Esophagus muscularis mucosa (tissue), 4 donors: ENCODE data around the gene CPNE1. TPM values are rescaled to one million over a fixed set of nuclear protein-coding genes. Genes with fewer than 3 reads are reported as not detected.

ENCODE experiments used
- DNase-seq: peaks from one replicate; pipeline ENCODE4 v3.0.0-alpha.2; 2017; ENCODE audit errors: extremely low spot score
- H3K27ac ChIP-seq, 4 donors: fragments of 200-600 bp; sonication (generic); replicated peaks in 1 of 4; 1 replicate in 3 of 4; 2 replicates in 1 of 4; pipeline ENCODE4 v1.5.1; 2016 to 2019; ENCODE audit warnings: mild to moderate bottlenecking in 1 of 4
- H3K27me3 ChIP-seq, 4 donors: fragments of 200-600 bp; sonication (generic); one replicate each; pipeline versions ENCODE4 v1.5.1 to v1.6.0; 2016 to 2019
- H3K36me3 ChIP-seq, 4 donors: fragments of 200-600 bp; sonication (generic); one replicate each; pipeline ENCODE4 v1.5.1; 2016 to 2019
- H3K4me1 ChIP-seq, 4 donors: fragments of 200-600 bp; sonication (generic); one replicate each; pipeline ENCODE4 v1.5.1; 2016 to 2019
- H3K4me3 ChIP-seq, 4 donors: fragments of 200-600 bp; sonication (generic); 1 replicate in 2 of 4; 2 replicates in 2 of 4; pipeline ENCODE4 v1.5.1; 2016 to 2019; ENCODE audit warnings: mild to moderate bottlenecking in 4 of 4, moderate library complexity in 1 of 4
- H3K9me3 ChIP-seq, 4 donors: fragments of 200-600 bp; sonication (generic); 1 replicate in 3 of 4; 2 replicates in 1 of 4; pipeline ENCODE4 v1.5.1; 2016 to 2019
- CTCF ChIP-seq, 3 experiments: fragments of 200-600 bp in 2 of 3; fragments of 450-650 bp in 1 of 3; sonication (generic) in 2 of 3; IDR thresholded peaks; one replicate each; pipeline ENCODE4 v1.5.1; 2017 to 2019; ENCODE audit warnings: antibody characterized with exemption in 3 of 3, mild to moderate bottlenecking in 2 of 3, moderate library complexity in 1 of 3
- EP300 ChIP-seq: sonication (generic); formaldehyde crosslinking; IDR thresholded peaks from one replicate; pipeline ENCODE4 v1.6.1; 2017; ENCODE audit warnings: antibody characterized with exemption
- POLR2A ChIP-seq: fragments of 450-650 bp; IDR thresholded peaks from one replicate; pipeline ENCODE4 v1.6.1; 2017; ENCODE audit warnings: antibody characterized with exemption, moderate library complexity, mild to moderate bottlenecking, low read depth
- POLR2AphosphoS5 ChIP-seq, 2 donors: sonication (generic); formaldehyde crosslinking; IDR thresholded peaks; one replicate each; pipeline ENCODE4 v1.6.1; 2017; ENCODE audit warnings: antibody characterized with exemption in 2 of 2
- WGBS: methylation state at CpG from one replicate; pipeline ENCODE4 v1.1.5; 2018; 5-methylcytosine and 5-hydroxymethylcytosine counted together
- intact Hi-C: fragments of 100-400 bp; cut with DNase I; formaldehyde crosslinking; loops from one replicate; pipeline ENCODE4 v1.15.1; 2023
- total RNA-seq, 4 donors: library from RNA; depleted of rRNA; stranded (reverse); fragments of >200 nt; gene quantifications; one replicate each; pipeline versions ENCODE4 v1.1.0 to v1.2.1, GENCODE V29; 2016

Gene CPNE1
- total RNA-seq, 4 donors from 2014 or later, result 23.0 to 148 (median 99.9) TPM

DNA sequence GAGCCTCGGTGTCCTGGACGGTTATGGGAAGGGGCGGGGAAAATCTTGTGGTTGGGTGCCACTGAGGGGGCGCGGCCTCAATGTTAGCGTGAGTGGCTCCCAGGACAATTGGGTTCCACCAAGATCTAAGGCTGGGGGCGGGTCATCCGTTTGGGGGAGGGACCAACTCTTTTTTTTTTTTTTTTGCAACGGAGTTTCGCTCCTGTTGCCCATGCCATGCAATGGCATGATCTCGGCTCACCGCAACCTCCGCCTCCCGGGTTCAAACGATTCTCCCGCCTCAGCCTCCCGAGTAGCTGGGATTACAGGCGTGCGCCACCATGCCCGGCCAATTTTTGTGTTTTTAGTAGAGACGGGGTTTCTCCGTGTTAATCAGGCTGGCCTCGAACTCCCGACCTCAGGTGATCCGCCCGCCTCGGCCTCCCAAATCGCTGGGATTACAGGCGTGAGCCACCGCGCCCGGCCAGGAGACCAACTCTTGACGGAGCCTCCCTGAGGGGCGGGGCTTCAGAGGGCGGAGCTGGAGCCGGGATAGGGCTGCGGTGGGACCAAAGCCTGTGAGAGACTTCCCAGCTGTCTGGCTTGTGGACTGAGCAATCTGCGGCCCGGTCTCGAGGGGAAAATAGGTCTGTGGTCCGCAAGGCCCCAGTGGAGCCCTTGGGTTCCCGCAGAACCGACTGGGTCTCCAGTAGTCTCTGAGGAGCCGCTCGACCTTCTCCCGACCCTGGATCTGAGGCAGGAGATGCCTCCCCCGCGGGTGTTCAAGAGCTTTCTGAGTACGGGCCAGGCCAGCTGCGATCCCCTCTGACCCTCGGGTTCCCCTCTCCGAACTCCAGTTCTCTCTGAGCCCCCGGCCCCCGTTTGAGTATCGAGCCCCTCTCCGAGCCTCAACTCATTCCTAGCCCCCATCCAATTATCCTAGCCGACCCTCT lies 48.0 kb downstream of the CPNE1 start:
- intact Hi-C loops, result loop anchor here (5.0 kb wide), 1 partner anchor 46 kb away; the partner anchor contains the start of genes CPNE1 and RBM12
- WGBS, result 4% methylated on average over 38 of the region's 57 CpGs
- Histone ChIP-seq H3K9me3 (no peaks in the 10 kb centered on the region), H3K27ac (peak overlapping the region; percentile 90 to 98 (median 92)), H3K4me1 (peaks cover 28 to 45% (median 42%) of the 10 kb centered on the region in 4 donors), H3K36me3 (peaks cover 0 to 11% (median 7%) of the 10 kb centered on the region in 4 donors), H3K4me3 (peak overlapping the region; percentile 60 to 75 (median 66)), H3K27me3 (no peaks in the 10 kb centered on the region)
- DNase-seq, result no peak
- no peak for TF ChIP-seq EP300
- TF ChIP-seq POLR2AphosphoS5 (IDR thresholded peaks at IDR 0.05), result peak; percentile 63 to 71
- TF ChIP-seq POLR2A, result peak; percentile 47
- TF ChIP-seq CTCF (IDR thresholded peaks at IDR 0.05), result no peak

DNA sequence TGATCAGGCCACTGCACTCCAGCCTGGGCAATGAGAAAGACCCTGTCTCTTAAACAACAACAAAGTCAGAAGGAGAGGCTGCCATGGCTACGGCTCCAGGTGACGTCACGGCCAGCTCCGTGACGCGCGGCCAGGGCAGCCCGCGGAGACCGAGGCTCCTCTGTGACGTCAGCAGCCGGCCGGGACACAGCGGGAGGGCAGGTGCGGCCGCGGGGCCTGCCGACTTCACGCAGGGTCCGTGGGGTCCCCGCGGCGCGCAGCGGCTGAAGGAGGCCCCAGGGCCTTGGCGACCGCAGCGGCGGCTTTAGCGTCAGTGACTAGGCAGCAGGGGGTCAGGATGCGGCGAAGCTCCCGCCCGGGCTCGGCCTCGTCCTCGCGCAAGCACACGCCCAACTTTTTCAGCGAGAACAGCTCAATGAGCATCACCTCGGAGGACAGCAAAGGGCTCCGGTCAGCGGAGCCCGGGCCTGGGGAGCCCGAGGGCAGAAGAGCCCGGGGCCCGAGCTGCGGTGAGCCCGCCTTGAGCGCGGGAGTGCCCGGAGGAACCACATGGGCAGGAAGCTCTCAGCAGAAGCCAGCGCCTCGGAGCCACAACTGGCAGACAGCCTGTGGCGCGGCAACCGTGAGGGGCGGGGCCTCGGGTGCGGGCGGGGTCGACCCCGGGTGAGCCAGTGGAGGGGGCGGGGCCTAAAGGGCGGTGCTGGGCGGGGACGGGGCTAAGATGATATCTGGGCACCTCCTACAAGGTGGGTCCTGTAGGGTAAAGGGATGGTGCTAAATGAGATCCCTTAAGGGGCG lies 48.8 kb downstream of the CPNE1 start, which contains the start of gene SPAG4:
SPAG4 (plus strand) TSS at position 163 of the 798 bp plus-strand sequence; CDS start at position 338, 175 bp downstream.
- intact Hi-C loops, result loop anchor here (5.0 kb wide), 1 partner anchor 46 kb away; the partner anchor contains the start of genes CPNE1 and RBM12
- peak within 1 kb of the TSS; percentile 60 to 75 (median 66) for H3K4me3 ChIP-seq
- WGBS, result under 1% methylated on average over 18 of the region's 68 CpGs
- no peaks in the 10 kb centered on the region for H3K27me3 ChIP-seq
- peak; percentile 100 for DNase-seq
- peaks cover 0 to 3% (median 0%) of the 10 kb centered on the region in 4 donors for H3K36me3 ChIP-seq
- H3K27ac ChIP-seq, result peak within 1 kb of the TSS; percentile 90 to 98 (median 92)
- TF ChIP-seq CTCF (IDR thresholded peaks at IDR 0.05) (no peak), EP300 (no peak), POLR2AphosphoS5 (IDR thresholded peaks at IDR 0.05) (peak; percentile 78 to 87), POLR2A (peak; percentile 50)
- peaks cover 28 to 45% (median 42%) of the 10 kb centered on the region in 4 donors for H3K4me1 ChIP-seq
- H3K9me3 ChIP-seq, result no peaks in the 10 kb centered on the region

DNA sequence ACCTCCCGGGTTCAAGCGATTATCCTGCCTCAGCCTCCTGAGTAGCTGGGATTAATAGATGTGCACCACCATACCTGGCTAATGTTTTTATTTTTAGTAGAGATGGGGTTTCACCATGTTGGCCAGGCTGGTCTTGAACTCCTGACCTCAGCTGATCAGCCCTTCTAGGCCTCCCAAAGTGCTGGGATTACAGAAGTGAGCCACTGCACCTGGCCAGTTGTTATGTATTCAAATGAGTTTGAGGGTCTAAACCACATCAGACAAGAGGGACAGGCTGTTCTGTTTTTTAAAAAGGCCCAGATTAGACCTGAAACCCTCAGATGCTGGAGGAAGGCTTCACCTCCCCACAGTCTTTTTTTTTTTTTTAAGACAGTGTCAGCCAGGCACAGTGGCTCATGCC lies 53.2 kb downstream of the CPNE1 start:
- H3K4me3 ChIP-seq, result no peak overlapping the region
- peaks cover 6 to 10% (median 8%) of the 10 kb centered on the region in 4 donors for H3K4me1 ChIP-seq
- no peak overlapping the region for H3K27ac ChIP-seq
- no peak for DNase-seq
- no peaks in the 10 kb centered on the region for H3K9me3 ChIP-seq
- no peaks in the 10 kb centered on the region for H3K36me3 ChIP-seq
- TF ChIP-seq EP300, result no peak
- no peak for TF ChIP-seq POLR2AphosphoS5 (IDR thresholded peaks at IDR 0.05)
- TF ChIP-seq POLR2A, result no peak
- TF ChIP-seq CTCF (IDR thresholded peaks at IDR 0.05), result no peak
- WGBS, result 79% methylated on average over 2 of the region's 2 CpGs
- intact Hi-C loops, result no loop called here
- no peaks in the 10 kb centered on the region for H3K27me3 ChIP-seq

GRCh38 chr20:35610833-35611427 lies 53.8 kb downstream of the CPNE1 start:
- intact Hi-C loops, result no loop called here
- H3K9me3 ChIP-seq, result no peaks in the 10 kb centered on the region
- DNase-seq, result no peak

More at GRCh38 chr20:35610833-35611427, 53.8 kb downstream of the CPNE1 start:
- no peak for TF ChIP-seq POLR2A
- no peak for TF ChIP-seq POLR2AphosphoS5 (IDR thresholded peaks at IDR 0.05)
- no peak for TF ChIP-seq CTCF (IDR thresholded peaks at IDR 0.05)
- TF ChIP-seq EP300, result no peak
- no peaks in the 10 kb centered on the region for H3K36me3 ChIP-seq
- WGBS, result 98% methylated on average over 9 of the region's 9 CpGs
- H3K4me3 ChIP-seq, result no peak overlapping the region
- H3K4me1 ChIP-seq, result peaks cover 6 to 9% (median 8%) of the 10 kb centered on the region in 4 donors
- H3K27me3 ChIP-seq, result no peaks in the 10 kb centered on the region
- no peak overlapping the region for H3K27ac ChIP-seq
